ENCODE data around the gene MAP3K7. TPM values are rescaled to one million over a fixed set of nuclear protein-coding genes. Genes with fewer than 3 reads are reported as not detected.

The MAP3K7 gene
- total RNA-seq, 1 donor from 2014 or later = 27.2 TPM

- DNase-seq (no peak), ATAC-seq (ENCODE audit: low read depth) (no peak)
- H3K4me1 Mint-ChIP-seq = no peaks in the 10 kb centered on the region
- no peak overlapping the region for H3K27ac Mint-ChIP-seq
- TF ChIP-seq CTCF (IDR thresholded peaks at IDR 0.05) = no peak
- ChIA-PET CTCF (interaction anchor here (1.2 kb wide), 1 partner anchor 30 kb away, joined by 3 read pairs; no protein-coding TSS in a partner anchor), POLR2A (no interaction called here)
- no peaks in the 10 kb centered on the region for H3K27me3 Mint-ChIP-seq
- peaks cover 10% of the 10 kb centered on the region for H3K36me3 Mint-ChIP-seq (ENCODE audit: low read depth)
- H3K4me3 Mint-ChIP-seq = no peak overlapping the region
- intact Hi-C loops (cut with micrococcal nuclease) = no loop called here
- H3K9me3 Mint-ChIP-seq = peaks cover 8% of the 10 kb centered on the region
Measured at GRCh38 chr6:90508753-90509152, 78.1 kb downstream of the MAP3K7 start.

- H3K9me3 Mint-ChIP-seq = no peaks in the 10 kb centered on the region
- H3K27ac Mint-ChIP-seq = no peak overlapping the region
- intact Hi-C loops (cut with micrococcal nuclease) = no loop called here
- CTCF ChIA-PET = no interaction called here
- DNase-seq = no peak
- peak; percentile 37 for ATAC-seq (ENCODE audit: low read depth)
- no peaks in the 10 kb centered on the region for H3K4me1 Mint-ChIP-seq
- POLR2A ChIA-PET = no interaction called here
- no peak overlapping the region for H3K4me3 Mint-ChIP-seq
- H3K27me3 Mint-ChIP-seq = no peaks in the 10 kb centered on the region
- TF ChIP-seq CTCF (IDR thresholded peaks at IDR 0.05) = no peak
- no peaks in the 10 kb centered on the region for H3K36me3 Mint-ChIP-seq (ENCODE audit: low read depth)
Measured at GRCh38 chr6:90502866-90503407, 83.9 kb downstream of the MAP3K7 start.

- H3K4me1 Mint-ChIP-seq = no peaks in the 10 kb centered on the region
- H3K27ac Mint-ChIP-seq = no peak overlapping the region
- H3K27me3 Mint-ChIP-seq = no peaks in the 10 kb centered on the region
- H3K4me3 Mint-ChIP-seq = no peak overlapping the region
- H3K9me3 Mint-ChIP-seq = no peaks in the 10 kb centered on the region
- no peaks in the 10 kb centered on the region for H3K36me3 Mint-ChIP-seq (ENCODE audit: low read depth)
- TF ChIP-seq CTCF (IDR thresholded peaks at IDR 0.05) = no peak
- intact Hi-C loops (cut with micrococcal nuclease) = no loop called here
- ChIA-PET POLR2A (no interaction called here), CTCF (no interaction called here)
- no peak for DNase-seq
- ATAC-seq (ENCODE audit: low read depth) = no peak
Measured at GRCh38 chr6:90502381-90502780, 84.5 kb downstream of the MAP3K7 start.

- Mint-ChIP-seq H3K27me3 (peaks cover 3% of the 10 kb centered on the region), H3K9me3 (no peaks in the 10 kb centered on the region), H3K4me1 (no peaks in the 10 kb centered on the region), H3K27ac (no peak overlapping the region), H3K4me3 (no peak overlapping the region), H3K36me3 (ENCODE audit: low read depth) (no peaks in the 10 kb centered on the region)
- intact Hi-C loops (cut with micrococcal nuclease) = no loop called here
- CTCF ChIA-PET = no interaction called here
- DNase-seq (no peak), ATAC-seq (ENCODE audit: low read depth) (no peak)
- POLR2A ChIA-PET = no interaction called here
- TF ChIP-seq CTCF (IDR thresholded peaks at IDR 0.05) = no peak
Measured at GRCh38 chr6:90500458-90500857, 86.4 kb downstream of the MAP3K7 start.

- H3K4me1 Mint-ChIP-seq = no peaks in the 10 kb centered on the region
- intact Hi-C loops (cut with micrococcal nuclease) = no loop called here
- H3K36me3 Mint-ChIP-seq (ENCODE audit: low read depth) = no peaks in the 10 kb centered on the region
- peaks cover 19% of the 10 kb centered on the region for H3K27me3 Mint-ChIP-seq
- CTCF ChIA-PET = no interaction called here
- no peak overlapping the region for H3K27ac Mint-ChIP-seq
- H3K4me3 Mint-ChIP-seq = no peak overlapping the region
- POLR2A ChIA-PET = no interaction called here
- no peaks in the 10 kb centered on the region for H3K9me3 Mint-ChIP-seq
- no peak for TF ChIP-seq CTCF (IDR thresholded peaks at IDR 0.05)
- ATAC-seq (ENCODE audit: low read depth) (no peak), DNase-seq (no peak)
Measured at GRCh38 chr6:90497411-90497810, 89.5 kb downstream of the MAP3K7 start.
